ENCODE data around the gene TBC1D12.
"Not testable (repeated sequence)": the region's sequence is repeated elsewhere in the genome, so short reads cannot be mapped to it uniquely, and the experiment has no call there.

TBC1D12 gene

DNA sequence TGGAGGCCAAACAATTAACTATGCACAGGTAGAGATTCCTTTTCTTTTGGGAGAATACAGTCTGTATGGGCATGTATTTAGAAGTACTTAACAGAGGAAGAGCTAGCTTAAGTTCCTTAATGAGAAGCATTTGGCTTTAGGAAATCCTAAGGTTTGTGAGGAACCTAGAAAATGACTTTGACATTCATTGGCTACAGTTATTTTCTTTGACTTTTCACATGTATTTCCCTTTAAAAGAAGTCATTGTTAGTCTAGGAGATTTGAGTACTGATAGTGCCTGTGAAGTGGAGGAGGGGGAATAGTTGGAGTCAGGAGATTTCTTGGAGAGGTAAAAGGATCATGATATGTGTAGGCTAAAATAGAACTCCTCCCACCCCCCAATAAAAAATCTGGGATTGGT, 146.9 kb downstream of the TBC1D12 start:
- no peak for DNase-seq

DNA sequence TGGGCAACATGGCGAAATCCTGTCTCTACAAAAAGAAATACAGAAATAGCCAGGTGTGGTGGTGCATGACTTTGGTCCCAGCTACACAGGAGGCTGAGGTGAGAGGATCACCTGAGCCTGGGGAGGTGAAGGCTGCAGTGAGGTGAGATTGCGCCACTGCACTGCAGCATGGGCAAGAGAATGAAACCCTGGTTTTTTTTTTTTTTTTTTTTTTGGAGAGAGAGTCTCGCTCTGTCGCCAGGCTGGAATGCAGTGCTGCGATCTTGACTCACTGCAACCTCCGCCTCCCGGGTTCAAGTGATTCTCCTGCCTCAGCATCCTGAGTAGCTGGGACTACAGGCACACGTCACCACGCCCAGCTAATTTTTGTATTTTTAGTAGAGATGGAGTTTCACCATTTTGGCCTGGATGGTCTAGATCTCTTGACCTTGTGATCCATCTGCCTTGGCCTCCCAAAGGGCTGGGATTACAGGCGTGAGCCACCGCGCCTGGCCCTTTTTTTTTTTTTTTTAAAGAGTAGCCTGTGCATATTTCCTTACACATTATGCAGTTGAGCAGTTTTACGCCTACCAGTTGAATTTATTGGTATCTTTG, 165.5 kb downstream of the TBC1D12 start:
- DNase-seq: not testable (repeated sequence)

GRCh38 chr10:94571081-94571480, 168.7 kb downstream of the TBC1D12 start:
- no peak for DNase-seq

GRCh38 chr10:94571528-94571927, 169.2 kb downstream of the TBC1D12 start:
- peak; percentile 61 for DNase-seq

DNA sequence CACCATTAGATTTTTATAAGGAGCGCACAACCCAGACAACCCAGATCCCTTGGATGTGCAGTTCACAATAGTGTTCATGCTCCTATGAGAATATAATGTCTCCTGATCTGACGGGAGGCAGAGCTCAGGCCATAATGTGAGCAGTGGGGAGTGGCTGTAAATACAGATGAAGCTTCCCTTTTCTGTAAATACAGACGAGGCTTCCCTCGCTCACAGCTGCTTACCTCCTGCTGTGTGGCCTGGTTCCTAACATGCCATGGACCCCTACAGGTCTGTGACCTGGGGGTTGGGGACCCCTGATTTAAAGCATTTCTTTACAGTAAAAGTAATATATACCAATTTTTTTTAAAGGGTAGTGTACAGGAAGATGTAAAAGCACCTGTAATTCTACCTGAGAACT, 176.4 kb downstream of the TBC1D12 start:
- DNase-seq: no peak

GRCh38 chr10:94583124-94583523, 180.8 kb downstream of the TBC1D12 start:
- no peak for DNase-seq

Measured in HCEC 1CT (cell line).